Neural cell (in vitro differentiated cells): ENCODE data around the gene FNDC11. TPM values are rescaled to one million over a fixed set of nuclear protein-coding genes. Genes with fewer than 3 reads are reported as not detected.

Source experiments
- H2AFZ ChIP-seq: fragments of 200-600, 300-800 bp; sonication (generic), shearing (Covaris generic); 2 replicates; pipeline ENCODE4 v1.6.0; 2014; ENCODE audit warnings: low read depth, mild to moderate bottlenecking, antibody characterized with exemption, low read length, moderate library complexity
- H3F3A ChIP-seq: fragments of 200-600 bp; shearing (Covaris generic); 2 replicates; pipeline ENCODE4 v1.6.1; 2016; ENCODE audit warnings: mild to moderate bottlenecking, moderate library complexity, mixed read lengths, antibody characterized with exemption, low read length; ENCODE audit not compliant: insufficient read depth, poor library complexity, severe bottlenecking
- H3K27ac ChIP-seq: fragments of 200-600, 300-800 bp; sonication (generic), shearing (Covaris generic); 2 replicates; pipeline ENCODE4 v1.5.1; 2014; ENCODE audit warnings: mild to moderate bottlenecking, low read length, moderate library complexity
- H3K27me3 ChIP-seq: fragments of 300-800, 200-600 bp; sonication (generic), shearing (Covaris generic); 2 replicates; pipeline ENCODE4 v1.6.0; 2014; ENCODE audit warnings: mild to moderate bottlenecking, low read depth, low read length, moderate library complexity; ENCODE audit not compliant: insufficient read depth
- H3K36me3 ChIP-seq: fragments of 300-800, 200-600 bp; sonication (generic), shearing (Covaris generic); 2 replicates; pipeline ENCODE4 v1.5.1; 2014; ENCODE audit warnings: mild to moderate bottlenecking, antibody characterized with exemption, low read length, moderate library complexity; ENCODE audit not compliant: insufficient read depth
- H3K4me2 ChIP-seq: fragments of 300-800, 200-600 bp; sonication (generic), shearing (Covaris generic); 2 replicates; pipeline ENCODE4 v1.6.0; 2014; ENCODE audit warnings: mild to moderate bottlenecking, low read length
- H3K4me3 ChIP-seq: fragments of 300-800, 200-600 bp; sonication (generic), shearing (Covaris generic); 2 replicates; pipeline ENCODE4 v1.5.1; 2014; ENCODE audit warnings: mild to moderate bottlenecking, low read length, moderate library complexity
- H3K79me2 ChIP-seq: fragments of 200-600 bp; shearing (Covaris generic); replicated peaks from 2 replicates; pipeline ENCODE4 v1.6.0; 2014; ENCODE audit warnings: mild to moderate bottlenecking, low read length, moderate library complexity; ENCODE audit not compliant: insufficient read depth
- H3K9ac ChIP-seq: fragments of 300-800, 200-600 bp; sonication (generic), shearing (Covaris generic); 2 replicates; pipeline ENCODE4 v1.6.1; 2016; ENCODE audit warnings: mild to moderate bottlenecking, low read length, mixed read lengths
- H3K9me2 ChIP-seq: fragments of 200-600 bp; shearing (Covaris generic); 2 replicates; pipeline ENCODE4 v1.6.1; 2016; ENCODE audit warnings: mild to moderate bottlenecking, low read length, mixed read lengths; ENCODE audit not compliant: insufficient read depth
- H3K9me3 ChIP-seq: fragments of 200-600, 300-800 bp; sonication (generic), shearing (Covaris generic); 2 replicates; pipeline ENCODE4 v1.6.1; 2016; ENCODE audit warnings: mild to moderate bottlenecking, mixed run types, low read length, moderate library complexity, mixed read lengths
- H4K20me1 ChIP-seq: fragments of 200-600 bp; shearing (Covaris generic); 2 replicates; pipeline ENCODE4 v1.6.1; 2016; ENCODE audit warnings: mild to moderate bottlenecking, mixed run types; ENCODE audit not compliant: insufficient read depth
- EP300 ChIP-seq: fragments of 450-650 bp; conservative IDR thresholded peaks from 2 replicates; pipeline ENCODE4 v1.6.1; 2014; ENCODE audit warnings: antibody characterized with exemption, mild to moderate bottlenecking, moderate library complexity; ENCODE audit not compliant: poor library complexity, severe bottlenecking
- EZH2 ChIP-seq: fragments of 200-600, 300-800 bp; shearing (Covaris generic), sonication (generic); IDR thresholded peaks from 2 replicates; pipeline ENCODE4 v1.6.1; 2014; ENCODE audit warnings: antibody characterized with exemption, low read length, borderline replicate concordance, mild to moderate bottlenecking; ENCODE audit not compliant: insufficient read depth, poor library complexity, severe bottlenecking
- MXI1 ChIP-seq: fragments of 450-650 bp; conservative IDR thresholded peaks from 2 replicates; pipeline ENCODE4 v1.6.1; 2014; ENCODE audit warnings: antibody characterized with exemption, mild to moderate bottlenecking; ENCODE audit not compliant: poor library complexity, severe bottlenecking
- POLR2AphosphoS5 ChIP-seq: IDR thresholded peaks from 2 replicates; pipeline ENCODE4 v1.6.1; 2012
- RAD21 ChIP-seq: fragments of 450-650 bp; conservative IDR thresholded peaks from 2 replicates; pipeline ENCODE4 v1.6.1; 2014; ENCODE audit warnings: antibody characterized with exemption, mild to moderate bottlenecking, moderate library complexity
- SMC3 ChIP-seq: fragments of 450-650 bp; conservative IDR thresholded peaks from 2 replicates; pipeline ENCODE4 v1.6.1; 2014; ENCODE audit warnings: antibody characterized with exemption, mild to moderate bottlenecking, moderate library complexity; ENCODE audit not compliant: poor library complexity
- TAF1 ChIP-seq: IDR thresholded peaks from 2 replicates; pipeline ENCODE4 v1.6.1; 2012; ENCODE audit warnings: low read depth
- polyA plus RNA-seq: library from polyadenylated mRNA; depleted of rRNA; stranded (reverse); fragments of >200 nt; gene quantifications from 2 replicates; pipeline ENCODE4 v1.2.3, GENCODE V29; 2014
- TF ChIP-seq, protein P1 (sequence below): fragments of 450-650 bp; IDR thresholded peaks from 2 replicates; pipeline ENCODE4 v1.5.1; 2014; ENCODE audit warnings: antibody characterized with exemption, mild to moderate bottlenecking, moderate library complexity; ENCODE audit not compliant: poor library complexity, severe bottlenecking
- TF ChIP-seq, protein P2 (sequence below): IDR thresholded peaks from 2 replicates; pipeline ENCODE4 v1.6.1; 2012; ENCODE audit warnings: borderline replicate concordance

Gene FNDC11
- polyA plus RNA-seq, 1 donor from 2014 or later, result 1.9 TPM

DNA sequence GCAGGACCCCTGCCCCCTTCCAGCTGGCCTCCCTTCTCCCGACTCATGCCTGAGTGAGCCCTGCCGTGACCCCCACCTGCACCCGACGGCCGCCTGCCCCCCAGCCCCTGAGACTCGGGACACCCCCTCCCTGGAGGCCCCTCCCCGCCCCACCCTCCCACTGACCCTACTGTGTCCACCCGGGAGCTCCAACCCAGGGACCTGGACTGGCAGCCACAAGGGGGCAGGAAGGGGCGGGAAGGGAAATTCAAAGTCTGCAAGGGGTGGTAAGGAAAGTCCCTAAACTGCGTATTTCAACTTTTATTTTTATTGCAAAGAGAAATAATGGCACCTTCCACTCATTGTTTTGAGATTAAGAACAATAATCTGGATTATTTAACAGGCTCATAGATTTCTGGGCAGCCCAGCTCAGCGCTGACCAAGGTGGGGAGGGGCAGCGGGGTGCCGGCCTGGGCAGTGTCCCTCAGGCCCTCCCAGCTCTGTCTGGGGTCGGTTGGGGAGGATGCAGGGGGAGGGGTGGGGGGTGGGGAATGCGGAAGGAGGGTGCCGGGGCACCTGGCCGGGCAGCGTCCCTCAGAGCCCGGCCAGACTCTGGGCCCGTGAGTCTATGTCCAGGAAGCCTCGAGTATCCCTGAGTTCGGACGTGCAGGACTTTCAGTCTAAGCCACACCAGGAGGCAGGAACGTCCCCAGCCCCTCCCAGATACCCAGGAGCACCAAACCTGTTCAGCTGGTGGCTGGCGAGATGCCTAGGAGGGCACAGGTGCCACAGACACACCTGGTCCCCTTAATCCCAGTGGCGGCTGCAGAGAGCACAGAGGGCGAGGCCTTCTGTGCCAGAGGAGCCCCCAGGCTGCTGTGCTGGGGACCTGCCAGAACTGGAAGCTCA, 15.5 kb upstream of the FNDC11 start:
- Histone ChIP-seq H4K20me1 (no peaks in the 10 kb centered on the region), H3K4me2 (no peak overlapping the region), H2AFZ (no peak overlapping the region), H3K9ac (no peak overlapping the region), H3K27me3 (no peaks in the 10 kb centered on the region), H3F3A (no peaks in the 10 kb centered on the region), H3K4me3 (no peak overlapping the region), H3K36me3 (no peaks in the 10 kb centered on the region), H3K9me2 (no peaks in the 10 kb centered on the region), H3K27ac (no peak overlapping the region), H3K79me2 (no peaks in the 10 kb centered on the region), H3K9me3 (no peaks in the 10 kb centered on the region)
- TF ChIP-seq RAD21, result no peak

DNA sequence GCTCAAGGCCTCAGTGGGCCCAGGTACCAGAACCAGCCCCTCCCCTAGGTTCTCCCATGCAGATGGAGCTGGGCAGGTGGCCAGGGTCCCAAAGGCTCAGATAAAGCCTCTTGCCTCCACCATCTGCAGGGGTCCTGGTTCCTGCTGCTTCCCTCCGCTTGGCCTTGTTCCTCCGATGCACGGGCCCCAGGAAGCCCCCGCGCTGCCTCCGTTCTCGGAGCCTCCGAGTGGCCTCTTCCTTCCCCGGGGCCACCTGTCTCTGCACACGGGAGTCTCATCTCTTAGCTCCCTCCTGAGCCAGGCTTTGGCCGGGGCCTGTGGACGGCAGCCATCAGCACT, 14.9 kb upstream of the FNDC11 start:
- no peak overlapping the region for H3K4me2 ChIP-seq
- TF ChIP-seq EZH2, result no peak
- no peak for TF ChIP-seq RAD21
- TF ChIP-seq TAF1, result no peak
- TF ChIP-seq SMC3, result no peak
- no peaks in the 10 kb centered on the region for H3K9me2 ChIP-seq
- H3K27ac ChIP-seq, result no peak overlapping the region
- H3K79me2 ChIP-seq, result no peaks in the 10 kb centered on the region
- H2AFZ ChIP-seq, result no peak overlapping the region
- no peak overlapping the region for H3K9ac ChIP-seq
- no peak overlapping the region for H3K4me3 ChIP-seq
- no peaks in the 10 kb centered on the region for H3K27me3 ChIP-seq
- no peaks in the 10 kb centered on the region for H3F3A ChIP-seq
- H3K36me3 ChIP-seq, result no peaks in the 10 kb centered on the region
- no peaks in the 10 kb centered on the region for H4K20me1 ChIP-seq
- H3K9me3 ChIP-seq, result no peaks in the 10 kb centered on the region

- H3K36me3 ChIP-seq, result no peaks in the 10 kb centered on the region
- H4K20me1 ChIP-seq, result no peaks in the 10 kb centered on the region
- H3F3A ChIP-seq, result no peaks in the 10 kb centered on the region
- TF ChIP-seq RAD21 (no peak), EP300 (no peak), POLR2AphosphoS5 (no peak), MXI1 (no peak), TAF1 (no peak), SMC3 (no peak), EZH2 (no peak)
- TF ChIP-seq, protein P1, sequence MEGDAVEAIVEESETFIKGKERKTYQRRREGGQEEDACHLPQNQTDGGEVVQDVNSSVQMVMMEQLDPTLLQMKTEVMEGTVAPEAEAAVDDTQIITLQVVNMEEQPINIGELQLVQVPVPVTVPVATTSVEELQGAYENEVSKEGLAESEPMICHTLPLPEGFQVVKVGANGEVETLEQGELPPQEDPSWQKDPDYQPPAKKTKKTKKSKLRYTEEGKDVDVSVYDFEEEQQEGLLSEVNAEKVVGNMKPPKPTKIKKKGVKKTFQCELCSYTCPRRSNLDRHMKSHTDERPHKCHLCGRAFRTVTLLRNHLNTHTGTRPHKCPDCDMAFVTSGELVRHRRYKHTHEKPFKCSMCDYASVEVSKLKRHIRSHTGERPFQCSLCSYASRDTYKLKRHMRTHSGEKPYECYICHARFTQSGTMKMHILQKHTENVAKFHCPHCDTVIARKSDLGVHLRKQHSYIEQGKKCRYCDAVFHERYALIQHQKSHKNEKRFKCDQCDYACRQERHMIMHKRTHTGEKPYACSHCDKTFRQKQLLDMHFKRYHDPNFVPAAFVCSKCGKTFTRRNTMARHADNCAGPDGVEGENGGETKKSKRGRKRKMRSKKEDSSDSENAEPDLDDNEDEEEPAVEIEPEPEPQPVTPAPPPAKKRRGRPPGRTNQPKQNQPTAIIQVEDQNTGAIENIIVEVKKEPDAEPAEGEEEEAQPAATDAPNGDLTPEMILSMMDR, result no peak
- TF ChIP-seq, protein P2, sequence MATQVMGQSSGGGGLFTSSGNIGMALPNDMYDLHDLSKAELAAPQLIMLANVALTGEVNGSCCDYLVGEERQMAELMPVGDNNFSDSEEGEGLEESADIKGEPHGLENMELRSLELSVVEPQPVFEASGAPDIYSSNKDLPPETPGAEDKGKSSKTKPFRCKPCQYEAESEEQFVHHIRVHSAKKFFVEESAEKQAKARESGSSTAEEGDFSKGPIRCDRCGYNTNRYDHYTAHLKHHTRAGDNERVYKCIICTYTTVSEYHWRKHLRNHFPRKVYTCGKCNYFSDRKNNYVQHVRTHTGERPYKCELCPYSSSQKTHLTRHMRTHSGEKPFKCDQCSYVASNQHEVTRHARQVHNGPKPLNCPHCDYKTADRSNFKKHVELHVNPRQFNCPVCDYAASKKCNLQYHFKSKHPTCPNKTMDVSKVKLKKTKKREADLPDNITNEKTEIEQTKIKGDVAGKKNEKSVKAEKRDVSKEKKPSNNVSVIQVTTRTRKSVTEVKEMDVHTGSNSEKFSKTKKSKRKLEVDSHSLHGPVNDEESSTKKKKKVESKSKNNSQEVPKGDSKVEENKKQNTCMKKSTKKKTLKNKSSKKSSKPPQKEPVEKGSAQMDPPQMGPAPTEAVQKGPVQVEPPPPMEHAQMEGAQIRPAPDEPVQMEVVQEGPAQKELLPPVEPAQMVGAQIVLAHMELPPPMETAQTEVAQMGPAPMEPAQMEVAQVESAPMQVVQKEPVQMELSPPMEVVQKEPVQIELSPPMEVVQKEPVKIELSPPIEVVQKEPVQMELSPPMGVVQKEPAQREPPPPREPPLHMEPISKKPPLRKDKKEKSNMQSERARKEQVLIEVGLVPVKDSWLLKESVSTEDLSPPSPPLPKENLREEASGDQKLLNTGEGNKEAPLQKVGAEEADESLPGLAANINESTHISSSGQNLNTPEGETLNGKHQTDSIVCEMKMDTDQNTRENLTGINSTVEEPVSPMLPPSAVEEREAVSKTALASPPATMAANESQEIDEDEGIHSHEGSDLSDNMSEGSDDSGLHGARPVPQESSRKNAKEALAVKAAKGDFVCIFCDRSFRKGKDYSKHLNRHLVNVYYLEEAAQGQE, result no peak
- H3K9me3 ChIP-seq, result no peaks in the 10 kb centered on the region
- H3K9me2 ChIP-seq, result no peaks in the 10 kb centered on the region
- no peaks in the 10 kb centered on the region for H3K79me2 ChIP-seq
- no peaks in the 10 kb centered on the region for H3K27me3 ChIP-seq
- no peak overlapping the region for H3K4me3 ChIP-seq
- no peak overlapping the region for H3K27ac ChIP-seq
- no peak overlapping the region for H2AFZ ChIP-seq
- H3K9ac ChIP-seq, result no peak overlapping the region
- no peak overlapping the region for H3K4me2 ChIP-seq
Measured at GRCh38 chr20:63539441-63540370, 14.3 kb upstream of the FNDC11 start.
